Measurements from ENCODE around the gene B3GNT8. TPM values are rescaled to one million over a fixed set of nuclear protein-coding genes. Genes with fewer than 3 reads are reported as not detected.
"Not testable (repeated sequence)": the region's sequence is repeated elsewhere in the genome, so short reads cannot be mapped to it uniquely, and the experiment has no call there.

B3GNT8 gene
- total RNA-seq, 1 donor from 2014 or later, result 35.8 TPM

DNA sequence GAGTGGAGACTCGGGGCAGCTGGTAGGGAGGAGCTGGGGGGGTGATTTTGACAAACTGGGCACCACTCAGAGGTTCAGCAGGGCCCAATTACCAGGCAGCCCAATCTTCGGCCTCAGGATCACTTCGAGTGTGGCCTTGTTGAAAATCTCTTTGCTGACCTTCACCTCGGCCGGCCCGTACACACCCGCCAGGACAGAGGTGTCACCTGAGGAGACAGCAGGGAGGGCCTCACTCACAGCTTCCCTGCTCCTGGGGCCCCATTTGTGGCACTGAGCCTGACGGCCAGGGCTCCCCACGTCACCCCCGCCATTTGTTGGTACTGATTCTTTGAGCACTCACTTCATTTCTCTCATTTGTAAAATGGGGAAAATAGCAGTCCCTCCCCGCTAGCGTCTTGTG lies 34.4 kb downstream of the B3GNT8 start:
- H3K36me3 ChIP-seq, result peaks cover 0 to 26% of the 10 kb centered on the region in 2 donors
- no peak overlapping the region for H3K27ac ChIP-seq
- H3K4me3 ChIP-seq, result no peak overlapping the region
- H3K9me3 ChIP-seq, result no peaks in the 10 kb centered on the region
- intact Hi-C loops (cut with DNase I), result no loop called here
- no peak for DNase-seq (ENCODE audit: extremely low spot score in 2 of 2)
- TF ChIP-seq, protein P1, sequence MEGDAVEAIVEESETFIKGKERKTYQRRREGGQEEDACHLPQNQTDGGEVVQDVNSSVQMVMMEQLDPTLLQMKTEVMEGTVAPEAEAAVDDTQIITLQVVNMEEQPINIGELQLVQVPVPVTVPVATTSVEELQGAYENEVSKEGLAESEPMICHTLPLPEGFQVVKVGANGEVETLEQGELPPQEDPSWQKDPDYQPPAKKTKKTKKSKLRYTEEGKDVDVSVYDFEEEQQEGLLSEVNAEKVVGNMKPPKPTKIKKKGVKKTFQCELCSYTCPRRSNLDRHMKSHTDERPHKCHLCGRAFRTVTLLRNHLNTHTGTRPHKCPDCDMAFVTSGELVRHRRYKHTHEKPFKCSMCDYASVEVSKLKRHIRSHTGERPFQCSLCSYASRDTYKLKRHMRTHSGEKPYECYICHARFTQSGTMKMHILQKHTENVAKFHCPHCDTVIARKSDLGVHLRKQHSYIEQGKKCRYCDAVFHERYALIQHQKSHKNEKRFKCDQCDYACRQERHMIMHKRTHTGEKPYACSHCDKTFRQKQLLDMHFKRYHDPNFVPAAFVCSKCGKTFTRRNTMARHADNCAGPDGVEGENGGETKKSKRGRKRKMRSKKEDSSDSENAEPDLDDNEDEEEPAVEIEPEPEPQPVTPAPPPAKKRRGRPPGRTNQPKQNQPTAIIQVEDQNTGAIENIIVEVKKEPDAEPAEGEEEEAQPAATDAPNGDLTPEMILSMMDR (IDR thresholded peaks at IDR 0.05), result no peak
- TF ChIP-seq POLR2A (IDR thresholded peaks at IDR 0.05), result no peak
- TF ChIP-seq POLR2AphosphoS5 (IDR thresholded peaks at IDR 0.05; ENCODE audit: insufficient read depth in 1 of 2, low read depth in 1 of 2), result no peak
- no peaks in the 10 kb centered on the region for H3K27me3 ChIP-seq
- peaks cover 18% of the 10 kb centered on the region for H3K4me1 ChIP-seq

GRCh38 chr19:41391618-41392017 lies 35.6 kb downstream of the B3GNT8 start:
- H3K4me1 ChIP-seq, result peaks cover 14% of the 10 kb centered on the region
- no peaks in the 10 kb centered on the region for H3K9me3 ChIP-seq
- TF ChIP-seq POLR2AphosphoS5 (IDR thresholded peaks at IDR 0.05; ENCODE audit: insufficient read depth in 1 of 2, low read depth in 1 of 2) (no peak), POLR2A (IDR thresholded peaks at IDR 0.05) (no peak)
- TF ChIP-seq, protein P1 (IDR thresholded peaks at IDR 0.05), result no peak
- H3K27ac ChIP-seq, result no peak overlapping the region
- intact Hi-C loops (cut with DNase I), result no loop called here
- no peaks in the 10 kb centered on the region for H3K27me3 ChIP-seq
- H3K4me3 ChIP-seq, result no peak overlapping the region
- no peak for DNase-seq (ENCODE audit: extremely low spot score in 2 of 2)
- H3K36me3 ChIP-seq, result peaks cover 0 to 27% of the 10 kb centered on the region in 2 donors

- TF ChIP-seq POLR2AphosphoS5 (IDR thresholded peaks at IDR 0.05; ENCODE audit: insufficient read depth in 1 of 2, low read depth in 1 of 2) (no peak), POLR2A (IDR thresholded peaks at IDR 0.05) (no peak)
- TF ChIP-seq, protein P1 (IDR thresholded peaks at IDR 0.05), result no peak
- Histone ChIP-seq H3K9me3 (no peaks in the 10 kb centered on the region), H3K27me3 (no peaks in the 10 kb centered on the region), H3K4me3 (no peak overlapping the region), H3K27ac (no peak overlapping the region), H3K36me3 (peaks cover 0 to 33% of the 10 kb centered on the region in 2 donors), H3K4me1 (no peaks in the 10 kb centered on the region)
- no peak for DNase-seq (ENCODE audit: extremely low spot score in 2 of 2)
- intact Hi-C loops (cut with DNase I), result no loop called here
Observed at GRCh38 chr19:41386442-41386841, 40.7 kb downstream of the B3GNT8 start.

GRCh38 chr19:41384351-41384750 lies 42.8 kb downstream of the B3GNT8 start:
- H3K36me3 ChIP-seq, result peaks cover 0 to 20% of the 10 kb centered on the region in 2 donors
- H3K27me3 ChIP-seq, result no peaks in the 10 kb centered on the region
- intact Hi-C loops (cut with DNase I), result no loop called here
- peaks cover 11% of the 10 kb centered on the region for H3K4me1 ChIP-seq
- H3K4me3 ChIP-seq, result no peak overlapping the region
- H3K27ac ChIP-seq, result no peak overlapping the region
- no peak for DNase-seq (ENCODE audit: extremely low spot score in 2 of 2)
- no peaks in the 10 kb centered on the region for H3K9me3 ChIP-seq
- TF ChIP-seq, protein P1 (IDR thresholded peaks at IDR 0.05), result no peak

DNA sequence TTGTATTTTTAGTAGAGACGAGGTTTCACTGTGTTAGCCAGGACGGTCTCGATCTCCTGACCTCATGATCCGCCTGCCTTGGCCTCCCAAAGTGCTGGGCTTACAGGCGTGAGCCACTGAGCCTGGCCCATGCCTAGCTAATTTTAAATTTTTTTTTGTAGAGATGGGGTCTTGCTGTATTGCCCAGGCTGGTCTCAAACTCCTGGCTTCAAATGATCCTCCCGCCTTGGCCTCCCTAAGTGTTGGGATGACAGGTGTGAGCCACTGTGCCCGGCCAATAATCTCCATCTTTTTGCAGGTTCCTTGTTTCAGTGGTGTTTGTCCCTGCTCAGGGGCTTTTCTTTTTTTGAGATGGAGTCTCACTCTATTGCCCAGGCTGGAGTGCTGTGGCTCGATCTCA lies 45.6 kb downstream of the B3GNT8 start:
- H3K27ac ChIP-seq; H3K36me3 ChIP-seq; intact Hi-C loops (cut with DNase I): not testable (repeated sequence)

More for the DNA sequence above, 45.6 kb downstream of the B3GNT8 start:
- DNase-seq (ENCODE audit: extremely low spot score in 2 of 2); H3K9me3 ChIP-seq; H3K4me3 ChIP-seq; H3K27me3 ChIP-seq: not testable (repeated sequence)
- peaks cover 22% of the 10 kb centered on the region for H3K4me1 ChIP-seq

Data from vagina (tissue), 2 donors.